DMS 273 (cell line): ENCODE measurements around the gene FAM180A.
"Not testable (repeated sequence)": the region's sequence is repeated elsewhere in the genome, so short reads cannot be mapped to it uniquely, and the experiment has no call there.

Source experiments
- DNase-seq: peaks from one replicate; lab custom pipeline; 2025; ENCODE audit not compliant: unreplicated experiment; lab: John Stamatoyannopoulos, UW

FAM180A gene

DNA sequence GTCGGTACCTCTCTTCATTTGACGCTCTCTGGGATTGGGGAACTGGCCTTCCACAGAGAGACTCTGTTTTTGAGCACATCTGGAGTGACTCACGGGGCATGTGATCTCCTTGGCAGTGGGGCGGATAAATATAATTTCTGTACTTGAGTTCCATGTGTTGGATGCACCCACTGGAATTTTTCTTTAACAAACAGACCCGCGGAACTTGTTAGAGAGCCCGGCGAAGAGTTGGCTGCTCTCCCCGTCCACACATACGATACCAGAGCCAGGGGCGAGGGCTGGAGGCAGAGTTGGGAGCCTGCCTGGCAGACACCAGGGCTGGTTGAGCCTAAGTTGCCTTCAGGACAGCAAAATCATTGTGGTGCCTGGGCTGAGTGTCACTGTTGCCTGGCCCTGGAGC lies at the start of gene FAM180A:
FAM180A (minus strand) TSS at position 44 of the 400 bp plus-strand sequence. CDS start 233 bp downstream, outside the sequence.
- DNase-seq: no peak

DNA sequence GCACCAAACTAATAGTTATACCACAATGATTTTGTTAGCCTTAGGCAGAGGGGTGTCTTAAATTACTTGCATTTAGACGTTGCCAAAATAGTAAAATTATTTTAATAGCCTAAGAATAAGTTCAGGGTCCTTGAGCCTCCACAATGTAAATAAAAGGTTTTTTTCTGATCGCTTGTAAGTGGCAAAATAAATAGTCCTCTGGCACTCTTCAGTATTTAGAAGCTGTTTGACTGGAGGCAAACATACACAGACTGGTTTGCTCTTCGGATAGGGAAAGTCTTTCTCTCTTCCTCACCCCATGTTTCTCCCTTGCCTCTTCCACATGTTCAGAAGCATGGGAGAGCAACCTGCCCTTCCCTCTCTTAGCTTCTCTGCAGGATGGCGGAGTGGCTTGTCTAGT lies 49.5 kb upstream of the FAM180A start:
- no peak for DNase-seq

- DNase-seq: no peak
These were observed 47.4 kb upstream of the FAM180A start for GRCh38 chr7:135795846-135796570.

DNA sequence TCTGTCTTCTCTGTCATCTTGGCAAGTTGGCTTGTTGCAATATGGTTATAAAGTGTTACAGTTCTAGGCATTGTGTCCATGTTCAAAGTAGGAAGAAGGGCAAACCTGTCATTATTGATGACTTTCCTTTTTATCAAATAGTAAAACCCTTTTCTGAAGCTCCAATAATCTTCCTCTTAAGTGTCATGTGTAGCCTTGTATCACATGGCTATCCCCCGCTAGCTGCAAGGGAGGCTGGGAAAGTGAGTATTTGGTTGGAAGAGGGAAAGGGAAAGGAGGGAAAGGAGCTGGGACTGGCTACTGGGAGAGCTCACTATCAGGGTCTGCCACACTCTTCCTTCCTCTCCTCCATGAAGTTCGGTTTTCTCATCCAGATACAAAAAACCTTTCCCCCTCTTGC lies 45.2 kb upstream of the FAM180A start:
- DNase-seq: no peak

- DNase-seq: no peak
These were observed 44.3 kb upstream of the FAM180A start for GRCh38 chr7:135792866-135793265.

- no peak for DNase-seq
These were observed 43.7 kb upstream of the FAM180A start for GRCh38 chr7:135792363-135792668.

DNA sequence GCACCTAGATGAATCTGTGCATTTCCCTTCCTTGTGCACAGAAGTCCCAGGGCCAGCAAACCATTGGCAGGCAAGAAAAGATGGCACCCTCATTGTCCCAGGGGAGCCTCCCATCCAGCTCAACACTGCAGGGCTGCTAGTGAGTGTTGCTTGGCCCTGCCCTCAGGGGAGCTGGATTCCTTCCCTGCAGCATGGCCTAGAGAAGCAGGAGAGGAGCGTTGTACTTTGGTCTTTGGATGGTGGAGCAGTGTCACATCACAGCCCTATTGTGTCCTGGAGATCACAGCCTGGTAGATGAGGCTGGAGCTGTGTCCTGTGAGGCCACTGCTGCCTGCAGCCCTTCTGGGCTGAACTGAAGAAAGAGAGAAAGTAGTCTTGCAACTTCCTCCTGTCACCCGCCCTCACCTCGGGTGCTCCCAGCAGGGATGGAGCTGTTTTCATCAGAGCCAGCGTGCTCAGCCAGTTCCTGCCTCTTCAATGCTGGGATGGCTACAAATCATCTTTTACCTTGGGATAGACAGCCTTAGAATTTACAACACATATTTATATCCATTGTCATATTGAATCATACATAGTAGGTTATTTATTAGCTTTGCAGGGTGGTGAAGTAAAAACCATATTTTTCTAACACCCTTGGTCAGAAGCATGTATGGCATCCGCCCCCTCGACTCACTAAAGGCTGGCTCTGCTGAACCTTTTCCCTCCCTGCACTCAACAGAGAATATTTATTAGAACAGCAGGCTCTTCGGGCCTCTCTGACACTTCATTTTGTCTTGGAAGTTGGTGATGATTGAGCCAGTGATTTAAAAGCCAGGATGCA lies 43.1 kb upstream of the FAM180A start:
- DNase-seq: no peak

GRCh38 chr7:135790371-135790977 lies 41.9 kb upstream of the FAM180A start:
- no peak for DNase-seq

DNA sequence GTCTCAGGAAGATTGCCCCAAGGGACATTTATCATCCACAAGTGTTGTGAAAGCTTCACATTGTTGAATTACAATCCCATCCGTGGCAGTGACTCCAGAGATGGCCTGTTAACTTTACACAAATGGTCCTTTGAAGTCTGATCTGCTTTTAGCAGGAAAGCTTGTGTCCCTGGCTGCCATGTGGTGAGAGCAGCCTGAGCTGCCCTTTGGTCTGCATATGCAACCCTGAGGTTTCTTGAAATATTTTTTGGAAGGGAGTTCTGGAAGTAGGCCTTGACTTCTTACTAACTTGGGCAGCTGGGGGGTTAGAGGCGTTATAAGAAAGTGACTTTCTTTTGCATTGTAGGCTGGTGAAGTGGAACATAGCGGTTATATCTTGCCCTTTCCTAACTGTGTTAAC lies 41.3 kb upstream of the FAM180A start:
- DNase-seq: no peak

- DNase-seq: no peak
These were observed 40.8 kb upstream of the FAM180A start for GRCh38 chr7:135789431-135789830.

DNA sequence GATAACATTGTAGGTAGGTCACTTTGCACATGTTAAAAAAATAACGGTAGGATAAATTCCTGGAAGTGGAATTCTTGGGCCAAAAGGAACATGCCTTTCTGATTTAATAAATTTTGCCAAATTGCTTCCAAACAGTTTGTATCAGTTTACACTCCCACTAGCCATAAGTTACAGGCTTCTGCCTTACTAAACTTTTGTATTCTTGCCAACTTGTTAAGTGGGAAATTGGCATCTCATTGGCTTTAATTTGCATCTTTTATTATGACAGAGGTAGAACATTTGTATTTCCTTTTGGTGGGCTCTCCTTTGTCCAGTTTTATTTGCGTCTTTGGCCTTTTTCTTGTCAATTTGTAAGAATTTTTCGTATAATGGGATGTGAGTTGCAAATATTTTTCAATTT lies 38.3 kb upstream of the FAM180A start:
- DNase-seq: no peak

DNA sequence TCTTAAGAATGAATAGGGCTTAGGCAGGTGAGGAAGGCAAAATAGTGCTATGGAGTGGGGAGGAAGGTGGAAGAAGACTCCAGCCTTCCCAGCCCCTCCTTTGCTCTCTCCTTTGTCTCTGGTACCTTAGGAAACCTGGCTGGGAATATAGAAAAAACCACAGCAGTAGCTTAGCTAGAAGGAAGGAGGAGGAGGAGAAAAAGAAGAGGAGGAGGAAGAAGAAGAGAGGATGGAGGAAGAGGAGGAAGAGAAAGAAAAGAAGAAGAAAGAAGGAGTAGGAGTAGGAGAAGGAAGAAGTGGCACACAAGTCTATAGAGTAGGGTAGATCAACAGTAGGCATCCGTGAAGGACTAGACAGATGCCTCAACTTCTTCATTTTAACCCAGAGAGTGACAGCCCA lies 36.5 kb upstream of the FAM180A start:
- DNase-seq: no peak

GRCh38 chr7:135784013-135784412 lies 35.4 kb upstream of the FAM180A start:
- no peak for DNase-seq

DNA sequence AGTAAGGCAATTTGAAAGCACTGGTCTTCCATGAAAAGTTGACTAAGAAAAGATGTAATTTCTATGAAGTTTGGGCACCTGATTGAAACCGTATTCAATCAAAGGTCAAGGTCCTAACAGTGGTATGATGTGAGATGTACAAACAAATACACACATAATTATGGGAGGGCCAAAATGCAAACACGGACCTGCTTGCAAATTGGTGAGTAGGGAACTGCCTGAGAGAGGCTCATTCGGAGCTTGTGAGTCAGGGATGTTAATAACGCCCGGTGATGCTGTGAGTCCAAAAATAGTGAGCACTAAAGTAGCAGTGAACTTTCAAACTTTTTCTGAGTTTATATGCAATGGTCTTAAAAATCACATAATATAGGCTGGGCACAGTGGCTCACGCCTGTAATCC lies 34.2 kb upstream of the FAM180A start:
- no peak for DNase-seq

GRCh38 chr7:135782377-135782776 lies 33.8 kb upstream of the FAM180A start:
- no peak for DNase-seq

- DNase-seq: no peak
These were observed 29.2 kb upstream of the FAM180A start for GRCh38 chr7:135777626-135778398.

- not testable (repeated sequence) for DNase-seq
These were observed 27.3 kb upstream of the FAM180A start for GRCh38 chr7:135775915-135776314.

DNA sequence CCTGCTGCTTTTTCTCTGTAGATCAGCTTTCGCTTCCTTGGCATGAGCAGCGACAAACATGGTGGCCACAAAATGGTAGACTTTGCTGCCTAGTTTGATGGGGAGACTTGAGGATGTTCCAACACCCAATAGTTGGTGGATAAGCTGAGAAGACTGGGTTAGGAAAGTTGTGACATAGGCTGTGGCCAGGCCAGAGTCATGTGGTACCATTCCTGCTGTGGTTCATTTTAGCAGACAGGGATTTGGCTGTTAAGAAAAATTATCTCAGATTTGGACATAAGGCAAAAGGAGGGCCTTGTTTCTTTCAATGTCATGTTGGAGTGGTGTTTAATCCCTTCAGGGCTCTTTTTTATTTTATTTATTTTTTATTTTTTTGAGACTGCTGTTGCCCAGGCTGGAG lies 26.6 kb upstream of the FAM180A start:
- no peak for DNase-seq

- no peak for DNase-seq
These were observed 25.7 kb upstream of the FAM180A start for GRCh38 chr7:135774284-135774683.

DNA sequence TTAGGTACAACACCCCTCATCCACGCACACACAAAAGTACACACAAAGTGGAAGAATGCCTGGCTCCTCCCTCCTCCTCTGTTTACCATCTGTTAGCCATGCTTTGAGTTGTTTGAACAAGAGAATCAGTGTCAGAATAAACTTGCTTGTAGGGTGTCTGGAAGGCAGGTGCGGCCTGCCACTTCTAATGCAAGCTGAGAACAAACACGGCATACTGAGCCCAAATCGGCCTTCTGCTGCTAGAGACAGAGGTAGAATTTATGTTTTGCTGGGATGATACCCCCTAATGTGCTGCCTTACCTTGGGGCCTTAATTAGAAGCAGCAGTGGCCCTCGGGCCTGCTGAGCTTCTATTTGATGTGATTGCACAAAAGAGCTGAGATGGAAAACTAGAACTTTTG lies 24.9 kb upstream of the FAM180A start:
- DNase-seq: peak; percentile 65

DNA sequence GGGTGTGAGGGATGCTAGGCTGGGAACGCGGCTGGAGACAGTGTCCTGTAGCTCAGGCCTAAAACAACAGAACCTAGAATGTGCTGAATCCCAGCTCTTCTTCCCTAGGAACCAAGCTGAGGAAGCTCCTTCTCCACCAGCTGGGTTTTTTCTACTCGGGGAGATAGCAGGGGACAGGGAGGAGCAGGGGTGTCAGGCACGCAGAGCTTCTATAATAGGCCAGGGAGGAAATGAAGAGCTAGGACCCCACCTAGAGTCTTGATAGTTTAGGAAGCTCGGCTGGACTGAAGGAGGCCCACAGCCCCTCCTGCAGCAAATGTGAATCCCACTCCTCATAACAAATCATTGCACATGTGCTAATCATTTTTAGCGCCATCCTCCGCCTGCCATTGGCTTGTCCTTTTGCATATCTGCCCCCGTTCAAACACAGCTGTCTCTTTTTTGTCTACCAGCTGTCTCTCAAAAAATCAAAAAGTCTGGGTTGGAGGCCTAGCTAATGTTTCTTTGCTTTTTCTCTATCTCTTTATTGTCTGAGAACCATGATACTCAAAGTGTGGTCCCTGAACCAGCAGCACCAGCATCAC lies 24.1 kb upstream of the FAM180A start:
- peak; percentile 38 for DNase-seq
